Cardiac fibroblast (primary cell): ENCODE results near the gene ELFN1.

Experiments used
- DNase-seq, 2 donors: peaks; one replicate each; pipeline versions ENCODE4 v3.0.0 to v3.0.0-alpha.2; 2010; ENCODE audit warnings: low read depth in 2 of 2
- H3K4me3 ChIP-seq, 2 donors: replicated peaks in 1 of 2; 1 replicate in 1 of 2; 2 replicates in 1 of 2; pipeline ENCODE4 v1.5.1; 2011; ENCODE audit warnings: low read depth in 2 of 2, low read length in 2 of 2, mild to moderate bottlenecking in 2 of 2, moderate library complexity in 1 of 2
- CTCF ChIP-seq: IDR thresholded peaks from one replicate; pipeline ENCODE4 v1.5.1; 2011; ENCODE audit warnings: low read depth, mild to moderate bottlenecking, low read length, inconsistent platforms

The ELFN1 gene

GRCh38 chr7:1641661-1642260, 28.3 kb upstream of the ELFN1 start:
- no peak overlapping the region for H3K4me3 ChIP-seq
- DNase-seq: no peak
- no peak for TF ChIP-seq CTCF

GRCh38 chr7:1642291-1642731, 27.8 kb upstream of the ELFN1 start:
- no peak for DNase-seq
- no peak overlapping the region for H3K4me3 ChIP-seq
- TF ChIP-seq CTCF: no peak

- DNase-seq: no peak
- H3K4me3 ChIP-seq: no peak overlapping the region
- TF ChIP-seq CTCF: no peak
Measured at GRCh38 chr7:1643270-1644092, 26.6 kb upstream of the ELFN1 start.

- TF ChIP-seq CTCF: no peak
- no peak for DNase-seq
- no peak overlapping the region for H3K4me3 ChIP-seq
Measured at GRCh38 chr7:1644341-1645070, 25.6 kb upstream of the ELFN1 start.

- H3K4me3 ChIP-seq: no peak overlapping the region
Measured at GRCh38 chr7:1645071-1645409, 25.0 kb upstream of the ELFN1 start.

GRCh38 chr7:1645476-1645875, 24.6 kb upstream of the ELFN1 start:
- no peak for DNase-seq
- no peak for TF ChIP-seq CTCF
- no peak overlapping the region for H3K4me3 ChIP-seq

More at GRCh38 chr7:1645071-1645409, 25.0 kb upstream of the ELFN1 start:
- no peak for TF ChIP-seq CTCF
- DNase-seq: no peak
